ENCODE results near the gene C2CD3. TPM values are rescaled to one million over a fixed set of nuclear protein-coding genes. Genes with fewer than 3 reads are reported as not detected.

Gene C2CD3
- total RNA-seq = 25.2 and 26.9 TPM in 2 replicates
- long read RNA-seq, partial matches to known transcripts = 23 of 27 reads
- long read RNA-seq, other reads (novel, unspliced or antisense) = 4 of 27 reads

- Mint-ChIP-seq H3K4me3 (ENCODE audit: unreplicated experiment) (no peak within 1 kb of the TSS), H3K27me3 (ENCODE audit: unreplicated experiment) (no peaks in the 10 kb centered on the region), H3K36me3 (ENCODE audit: unreplicated experiment) (peaks cover 17% of the 10 kb centered on the region), H3K4me1 (ENCODE audit: unreplicated experiment) (peaks cover 10% of the 10 kb centered on the region), H3K9me3 (ENCODE audit: unreplicated experiment) (no peaks in the 10 kb centered on the region), H3K27ac (ENCODE audit: unreplicated experiment) (no peak within 1 kb of the TSS)
- TF ChIP-seq, protein P1, sequence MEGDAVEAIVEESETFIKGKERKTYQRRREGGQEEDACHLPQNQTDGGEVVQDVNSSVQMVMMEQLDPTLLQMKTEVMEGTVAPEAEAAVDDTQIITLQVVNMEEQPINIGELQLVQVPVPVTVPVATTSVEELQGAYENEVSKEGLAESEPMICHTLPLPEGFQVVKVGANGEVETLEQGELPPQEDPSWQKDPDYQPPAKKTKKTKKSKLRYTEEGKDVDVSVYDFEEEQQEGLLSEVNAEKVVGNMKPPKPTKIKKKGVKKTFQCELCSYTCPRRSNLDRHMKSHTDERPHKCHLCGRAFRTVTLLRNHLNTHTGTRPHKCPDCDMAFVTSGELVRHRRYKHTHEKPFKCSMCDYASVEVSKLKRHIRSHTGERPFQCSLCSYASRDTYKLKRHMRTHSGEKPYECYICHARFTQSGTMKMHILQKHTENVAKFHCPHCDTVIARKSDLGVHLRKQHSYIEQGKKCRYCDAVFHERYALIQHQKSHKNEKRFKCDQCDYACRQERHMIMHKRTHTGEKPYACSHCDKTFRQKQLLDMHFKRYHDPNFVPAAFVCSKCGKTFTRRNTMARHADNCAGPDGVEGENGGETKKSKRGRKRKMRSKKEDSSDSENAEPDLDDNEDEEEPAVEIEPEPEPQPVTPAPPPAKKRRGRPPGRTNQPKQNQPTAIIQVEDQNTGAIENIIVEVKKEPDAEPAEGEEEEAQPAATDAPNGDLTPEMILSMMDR (IDR thresholded peaks at IDR 0.05) = peak; percentile 47
- DNase-seq (ENCODE audit: extremely low spot score, unreplicated experiment) = peak; percentile 99
Measured at GRCh38 chr11:74170694-74171629, at the start of gene C2CD3, which contains the start of gene PPME1. TSS of gene C2CD3 (minus strand) at chr11:74171002. CDS start at chr11:74170792, 210 bp downstream. TSS of gene PPME1 (plus strand) at chr11:74171289. CDS start at chr11:74171422, 133 bp downstream.

DNA sequence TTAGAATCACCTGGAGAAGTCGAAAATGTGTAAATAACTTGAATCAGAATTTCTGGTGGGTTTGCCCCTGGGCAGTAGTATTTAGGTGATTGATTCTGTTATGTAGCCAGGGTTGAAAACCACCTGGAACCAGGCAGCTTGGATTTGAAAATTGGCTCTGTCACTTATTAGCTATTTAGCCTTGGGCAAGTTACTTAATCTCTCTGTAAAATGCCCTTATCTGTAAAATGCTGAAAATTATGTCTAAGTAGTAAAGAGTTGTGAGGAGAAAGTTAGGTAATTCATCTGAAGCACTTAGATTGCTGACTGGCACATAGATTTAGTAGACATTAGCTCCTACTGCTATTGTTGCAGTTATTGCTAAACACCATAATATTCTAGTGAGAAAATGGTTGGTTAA, 49.6 kb upstream of the C2CD3 start:
- no peaks in the 10 kb centered on the region for H3K4me1 Mint-ChIP-seq (ENCODE audit: unreplicated experiment)
- no peaks in the 10 kb centered on the region for H3K27me3 Mint-ChIP-seq (ENCODE audit: unreplicated experiment)
- TF ChIP-seq, protein P1 (IDR thresholded peaks at IDR 0.05) = no peak
- H3K36me3 Mint-ChIP-seq (ENCODE audit: unreplicated experiment) = peaks cover 23% of the 10 kb centered on the region
- H3K9me3 Mint-ChIP-seq (ENCODE audit: unreplicated experiment) = peaks cover 12% of the 10 kb centered on the region
- no peak overlapping the region for H3K27ac Mint-ChIP-seq (ENCODE audit: unreplicated experiment)
- H3K4me3 Mint-ChIP-seq (ENCODE audit: unreplicated experiment) = no peak overlapping the region
- no peak for DNase-seq (ENCODE audit: extremely low spot score, unreplicated experiment)

DNA sequence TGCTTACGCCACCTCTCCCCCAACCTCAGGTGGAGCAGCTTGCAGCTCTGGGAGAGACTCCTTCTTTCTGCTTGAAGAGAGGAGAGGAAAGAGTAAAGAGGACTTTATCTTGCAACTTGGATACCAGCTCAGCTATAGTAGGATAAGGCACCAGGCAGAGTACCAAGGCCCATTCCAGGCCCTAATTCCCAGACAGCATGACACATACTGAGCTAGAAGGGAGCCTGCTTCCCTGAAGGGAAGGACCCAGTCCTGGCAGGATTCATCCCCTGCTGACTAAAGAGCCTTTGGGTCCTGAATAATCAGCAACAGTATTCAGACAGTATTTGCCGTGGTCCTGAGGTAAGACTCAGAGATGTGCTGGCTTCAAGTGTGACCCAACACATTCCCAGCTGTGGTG, 41.7 kb upstream of the C2CD3 start:
- H3K27ac Mint-ChIP-seq (ENCODE audit: unreplicated experiment) = no peak overlapping the region
- TF ChIP-seq, protein P1 (IDR thresholded peaks at IDR 0.05) = no peak
- peaks cover 65% of the 10 kb centered on the region for H3K36me3 Mint-ChIP-seq (ENCODE audit: unreplicated experiment)
- peaks cover 9% of the 10 kb centered on the region for H3K9me3 Mint-ChIP-seq (ENCODE audit: unreplicated experiment)
- no peaks in the 10 kb centered on the region for H3K4me1 Mint-ChIP-seq (ENCODE audit: unreplicated experiment)
- no peak overlapping the region for H3K4me3 Mint-ChIP-seq (ENCODE audit: unreplicated experiment)
- DNase-seq (ENCODE audit: extremely low spot score, unreplicated experiment) = no peak
- H3K27me3 Mint-ChIP-seq (ENCODE audit: unreplicated experiment) = no peaks in the 10 kb centered on the region

DNA sequence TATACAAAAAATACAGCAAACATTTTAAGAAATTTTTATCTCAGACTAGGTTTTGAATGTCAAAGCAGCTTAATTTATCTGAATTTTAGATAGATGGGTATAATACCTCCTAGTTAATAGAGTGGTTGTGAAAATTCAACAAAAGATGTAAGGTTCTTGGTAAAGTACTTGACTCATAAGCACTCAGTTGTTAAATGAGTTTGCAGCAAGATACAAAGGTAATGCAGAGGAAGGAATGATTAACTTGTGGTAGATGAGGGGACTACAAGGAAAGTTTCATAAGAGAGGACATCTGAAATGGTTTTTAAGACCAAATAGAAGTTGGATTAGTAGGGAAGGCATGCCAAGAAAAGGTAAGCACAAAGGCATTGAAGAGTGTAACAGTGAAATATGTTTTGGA, 37.7 kb upstream of the C2CD3 start:
- DNase-seq (ENCODE audit: extremely low spot score, unreplicated experiment) = no peak
- H3K9me3 Mint-ChIP-seq (ENCODE audit: unreplicated experiment) = no peaks in the 10 kb centered on the region

More for the DNA sequence above, 37.7 kb upstream of the C2CD3 start:
- no peaks in the 10 kb centered on the region for H3K27me3 Mint-ChIP-seq (ENCODE audit: unreplicated experiment)
- TF ChIP-seq, protein P1 (IDR thresholded peaks at IDR 0.05) = no peak
- H3K36me3 Mint-ChIP-seq (ENCODE audit: unreplicated experiment) = peaks cover 48% of the 10 kb centered on the region
- no peak overlapping the region for H3K27ac Mint-ChIP-seq (ENCODE audit: unreplicated experiment)
- H3K4me1 Mint-ChIP-seq (ENCODE audit: unreplicated experiment) = no peaks in the 10 kb centered on the region
- no peak overlapping the region for H3K4me3 Mint-ChIP-seq (ENCODE audit: unreplicated experiment)

All from osteocyte (in vitro differentiated cells).